CD4-positive, alpha-beta T cell treated with Interferon alpha-2 for 1 hour (primary cell): ENCODE results near the gene NMRK2.
"Not testable (repeated sequence)": the region's sequence is repeated elsewhere in the genome, so short reads cannot be mapped to it uniquely, and the experiment has no call there.

Experiments used
- DNase-seq, 2 donors: peaks; one replicate each; pipeline ENCODE4 v3.0.0-alpha.2; 2020 to 2022

The NMRK2 gene

GRCh38 chr19:3938300-3938950, 5.6 kb downstream of the NMRK2 start:
- not testable (repeated sequence) for DNase-seq

- DNase-seq: no peak
Observed at GRCh38 chr19:3942790-3943409, 10.0 kb downstream of the NMRK2 start.

- no peak for DNase-seq
Observed at GRCh38 chr19:3944018-3944721, 11.3 kb downstream of the NMRK2 start.

DNA sequence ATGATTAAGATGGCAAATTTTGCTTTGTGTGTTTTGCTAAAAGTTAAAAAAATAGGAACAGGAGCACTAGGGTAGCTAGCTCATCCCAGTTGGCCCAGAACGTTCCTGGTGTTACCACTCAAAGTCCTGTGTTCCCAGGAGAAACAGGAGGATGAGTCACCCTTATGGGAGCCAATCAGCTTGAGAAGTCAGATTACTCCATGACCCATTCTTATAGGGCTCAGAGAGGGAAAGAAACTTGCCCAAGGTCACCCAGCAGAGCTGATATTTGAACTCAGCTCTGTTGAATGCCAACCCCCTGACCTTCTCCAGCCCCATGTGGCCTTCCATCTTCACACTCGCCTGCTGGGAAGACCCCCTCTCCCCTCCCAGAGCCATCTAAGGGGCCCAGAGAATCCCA, 13.0 kb downstream of the NMRK2 start:
- DNase-seq: no peak

GRCh38 chr19:3947316-3947933, 14.6 kb downstream of the NMRK2 start:
- not testable (repeated sequence) for DNase-seq

DNA sequence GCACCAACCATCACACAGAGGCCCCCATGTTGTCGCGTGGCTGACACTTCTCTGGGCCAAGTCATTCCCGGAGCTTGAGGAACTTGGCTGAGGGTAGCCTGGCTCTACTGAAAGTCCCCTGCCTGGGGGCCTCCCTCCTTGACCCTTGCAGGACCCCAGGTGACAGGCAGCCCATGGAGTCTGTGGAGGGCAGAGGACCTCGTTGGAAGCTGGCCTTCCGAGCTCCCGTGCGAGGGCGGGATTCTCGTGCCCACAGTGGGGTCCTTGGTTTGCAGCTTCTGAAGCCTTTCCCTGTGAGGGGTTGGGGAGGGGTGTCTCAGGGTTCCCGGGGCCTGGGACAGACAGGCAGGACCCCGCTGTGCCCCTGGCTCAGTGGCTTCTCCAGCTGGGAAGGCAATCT, 16.4 kb downstream of the NMRK2 start:
- DNase-seq: no peak

DNA sequence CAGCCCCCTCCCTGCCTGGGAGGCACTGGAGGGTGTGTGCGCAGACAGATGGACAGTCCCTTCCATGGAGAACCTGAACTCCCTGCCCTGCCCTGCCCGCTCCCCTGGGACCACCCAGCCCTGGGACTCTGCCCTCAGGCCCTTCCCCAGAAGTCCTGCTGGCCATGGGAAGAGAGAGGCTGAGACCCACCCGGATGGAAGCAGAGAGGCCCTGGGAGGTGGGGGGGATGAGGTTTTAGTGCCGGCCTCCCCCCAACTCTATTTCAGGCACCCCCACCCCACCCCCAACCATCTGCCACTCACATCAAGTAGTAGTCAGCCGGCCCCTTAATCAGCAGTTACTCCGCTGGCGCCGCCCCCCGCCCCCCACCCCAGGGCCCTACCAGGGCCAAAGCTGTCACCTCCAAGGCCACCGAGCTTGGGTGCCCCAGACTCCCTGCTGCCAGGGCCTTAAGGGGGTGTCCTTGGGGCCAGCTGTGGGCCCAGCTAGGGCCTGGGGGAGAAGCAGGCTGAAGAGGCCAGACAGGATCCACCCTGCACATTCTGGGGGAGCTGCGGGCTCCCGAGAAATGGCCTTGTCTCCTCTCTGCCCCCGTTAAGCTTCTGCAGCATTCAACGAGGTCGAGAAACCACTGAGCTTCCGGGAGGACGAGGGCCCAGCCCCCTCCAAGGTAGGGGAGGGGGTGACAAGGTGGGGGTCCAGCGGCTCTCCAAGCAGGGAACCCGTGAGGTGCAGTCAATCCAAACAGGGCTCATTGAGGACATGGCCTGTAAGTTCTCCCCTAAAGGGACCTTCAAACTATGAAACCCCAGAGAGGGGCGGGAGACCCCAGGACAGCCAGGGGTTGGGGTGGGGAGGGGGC, 17.4 kb downstream of the NMRK2 start:
- DNase-seq: no peak

DNA sequence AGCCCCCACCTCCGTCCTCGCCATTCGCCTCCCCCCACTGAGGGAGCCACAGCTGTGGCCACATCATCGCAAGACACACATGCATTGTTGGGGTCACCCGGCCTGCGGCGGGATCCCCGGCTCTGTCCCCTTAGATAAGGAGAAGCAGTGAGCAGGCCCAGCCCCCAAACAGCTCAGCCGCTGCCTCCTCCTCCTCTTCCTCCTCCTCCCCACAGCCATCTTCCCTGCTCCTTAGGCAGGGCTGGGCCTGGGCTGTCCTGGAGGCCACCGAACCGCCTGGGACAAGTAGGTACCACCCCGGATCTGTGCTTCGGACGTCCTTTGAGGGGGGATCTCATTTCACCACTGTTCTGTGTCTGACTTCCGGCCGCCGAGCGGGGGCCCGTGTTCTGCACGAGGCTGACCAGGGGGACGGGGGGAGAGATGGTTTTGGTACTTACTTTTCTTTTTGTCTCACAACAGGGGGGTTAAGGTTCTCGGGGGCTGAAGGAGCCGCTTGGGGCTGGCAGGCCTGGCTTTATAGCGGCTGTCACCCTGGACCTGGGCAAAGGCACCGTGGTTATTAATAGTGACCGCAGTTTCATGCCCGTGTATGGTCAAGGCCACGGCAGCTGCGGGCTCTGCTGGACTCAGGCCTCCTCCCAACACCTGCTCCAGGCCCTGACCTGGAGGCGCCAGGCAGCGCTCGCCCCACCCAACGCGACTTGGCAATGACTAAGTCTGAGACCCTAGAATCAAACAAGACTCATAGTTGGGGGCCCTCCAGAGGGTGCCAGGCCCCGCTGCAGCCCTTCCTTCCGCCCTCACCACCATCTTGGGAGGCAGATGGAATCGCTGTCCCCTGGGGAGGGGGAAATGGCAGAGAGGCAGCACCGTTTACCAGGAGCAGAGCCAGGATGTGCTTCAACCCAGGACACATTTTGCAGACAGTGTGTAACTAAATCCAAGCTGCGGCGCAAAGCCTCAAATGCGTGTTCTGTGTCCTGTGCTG, 18.3 kb downstream of the NMRK2 start:
- no peak for DNase-seq

DNA sequence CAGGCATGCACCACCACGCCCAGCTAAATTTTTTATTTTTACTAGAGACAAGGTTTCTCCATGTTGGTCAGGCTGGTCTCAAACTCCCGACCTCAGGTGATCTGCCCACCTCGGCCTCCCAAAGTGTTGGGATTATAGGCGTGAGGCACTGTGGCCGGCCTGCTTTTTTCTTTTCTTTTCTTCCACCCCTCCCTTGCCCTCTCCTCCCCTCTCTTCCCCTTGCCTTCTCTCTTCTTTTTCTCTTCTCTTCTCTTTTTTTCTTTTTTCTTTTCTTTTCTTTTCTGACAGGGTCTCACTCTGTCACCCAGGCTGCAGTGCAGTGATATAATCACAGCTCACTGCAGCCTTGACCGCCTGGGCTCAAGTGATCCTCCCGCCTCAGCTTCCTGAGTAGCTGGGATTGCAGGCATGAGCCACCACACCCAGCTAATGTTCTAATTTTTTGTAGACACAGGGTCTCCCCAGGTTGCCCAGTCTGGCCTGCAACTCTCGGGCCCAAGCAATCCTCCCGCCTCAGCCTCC, 19.9 kb downstream of the NMRK2 start:
- DNase-seq: not testable (repeated sequence)

GRCh38 chr19:3954107-3954506, 21.2 kb downstream of the NMRK2 start:
- DNase-seq: no peak

DNA sequence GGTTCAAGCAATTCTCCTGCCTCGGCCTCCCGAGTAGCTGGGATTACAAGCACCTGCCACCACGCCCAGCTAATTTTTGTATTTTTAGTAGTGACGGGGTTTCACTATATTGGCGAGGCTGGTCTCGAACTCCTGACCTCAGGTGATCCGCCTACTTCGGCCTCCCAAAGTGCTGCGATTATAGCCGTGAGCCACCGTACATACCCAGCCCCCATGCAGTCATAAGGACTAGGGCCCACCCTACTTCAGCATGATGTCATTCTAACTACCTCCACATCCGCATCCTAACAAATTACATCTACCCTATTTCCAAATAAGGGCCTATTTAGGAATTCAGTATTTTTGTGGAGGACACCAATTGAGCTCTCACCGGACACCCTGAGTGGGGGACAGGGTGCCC, 22.4 kb downstream of the NMRK2 start:
- not testable (repeated sequence) for DNase-seq

GRCh38 chr19:3955688-3956087, 22.8 kb downstream of the NMRK2 start:
- DNase-seq: no peak

DNA sequence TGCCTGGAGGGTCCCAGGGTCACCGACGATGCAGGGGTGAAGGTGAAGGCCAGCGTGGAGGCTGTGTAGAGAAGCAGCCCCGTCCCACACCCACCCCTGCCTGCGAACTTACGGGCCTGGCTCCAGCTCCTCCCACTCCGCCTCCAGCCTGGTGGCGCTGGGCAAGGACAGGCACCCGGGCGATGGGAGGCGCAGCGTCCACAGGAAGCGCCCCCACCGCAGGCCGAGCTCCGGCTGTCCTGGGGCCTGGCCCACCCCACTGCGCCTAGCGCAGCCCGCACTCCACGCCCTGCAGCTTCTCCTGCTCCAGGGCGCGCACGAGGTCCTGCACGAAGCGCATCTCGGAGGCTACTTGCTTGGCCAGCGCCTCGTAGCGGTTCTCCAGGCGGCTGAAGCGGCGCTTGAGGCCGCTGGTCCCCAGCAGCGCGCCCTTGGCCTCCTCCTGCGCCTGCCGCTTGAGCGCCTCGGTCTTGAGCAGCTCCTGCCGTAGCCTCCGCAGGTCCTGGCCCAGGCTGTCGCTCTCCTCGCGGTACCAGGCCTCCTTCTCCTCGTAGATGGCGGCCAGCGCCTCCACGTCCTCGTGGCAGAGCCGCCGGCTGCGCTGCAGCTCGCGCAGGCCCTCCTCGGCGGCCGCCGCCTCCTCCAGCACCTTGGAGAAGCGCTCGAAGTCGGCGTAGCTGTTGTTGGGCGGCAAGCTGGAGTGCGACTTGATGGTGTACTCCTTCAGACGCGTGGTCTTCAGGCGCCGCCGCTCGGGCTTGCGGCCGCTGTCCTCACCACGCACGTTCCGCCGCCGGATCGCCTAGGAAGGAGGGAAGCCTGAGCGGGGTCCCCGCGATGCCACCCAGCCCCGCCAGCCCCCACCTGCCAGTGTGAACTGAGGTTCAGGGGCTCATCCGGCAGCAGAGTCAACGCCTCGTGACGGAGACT, 26.2 kb downstream of the NMRK2 start:
- no peak for DNase-seq

DNA sequence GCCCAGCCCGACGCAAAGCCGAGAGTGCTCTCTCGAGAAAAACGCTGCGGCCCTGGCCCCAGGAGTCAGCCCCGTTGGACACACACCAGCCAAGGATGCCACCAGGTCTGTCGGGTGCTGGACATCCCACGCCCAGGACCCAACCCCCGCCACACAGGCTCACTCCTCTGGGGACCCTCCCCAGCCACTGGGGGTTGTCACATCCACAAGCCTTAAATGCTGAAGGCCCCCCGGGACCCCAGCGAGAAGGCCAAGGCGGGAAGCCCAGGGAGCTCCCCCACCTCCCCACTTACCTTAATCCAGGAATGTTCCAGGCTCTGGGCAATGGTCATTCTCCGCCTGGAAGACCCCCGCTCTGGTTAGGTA, 26.9 kb downstream of the NMRK2 start:
- no peak for DNase-seq

GRCh38 chr19:3961007-3961406, 28.1 kb downstream of the NMRK2 start:
- DNase-seq: no peak

GRCh38 chr19:3963458-3964255, 30.8 kb downstream of the NMRK2 start:
- DNase-seq: no peak

- DNase-seq: no peak
Observed at GRCh38 chr19:3964256-3965194, 31.7 kb downstream of the NMRK2 start.
